H9 (cell line): ENCODE data around the gene DIPK1B. TPM values are rescaled to one million over a fixed set of nuclear protein-coding genes. Genes with fewer than 3 reads are reported as not detected.

ENCODE experiments used
- DNase-seq: peaks from one replicate; pipeline ENCODE4 v3.0.0-alpha.2; 2017
- H2AFZ ChIP-seq: one replicate; pipeline ENCODE4 v1.6.1; 2013; ENCODE audit warnings: mild to moderate bottlenecking, low read length, control low read depth, moderate library complexity
- H2AK5ac ChIP-seq: 2 replicates; pipeline ENCODE4 v1.6.1; 2013; ENCODE audit warnings: low read length, control low read depth, mixed read lengths; ENCODE audit not compliant: insufficient read length
- H2BK120ac ChIP-seq: one replicate; pipeline ENCODE4 v1.6.1; 2013; ENCODE audit warnings: low read depth, mild to moderate bottlenecking, low read length, control low read depth, inconsistent platforms; ENCODE audit not compliant: poor library complexity, severe bottlenecking
- H2BK12ac ChIP-seq: 2 replicates; pipeline ENCODE4 v1.6.1; 2013; ENCODE audit warnings: low read length, control low read depth, mixed read lengths, low read depth; ENCODE audit not compliant: insufficient read length
- H2BK15ac ChIP-seq: 2 replicates; pipeline ENCODE4 v1.6.1; 2013; ENCODE audit warnings: low read depth, low read length, control low read depth
- H2BK20ac ChIP-seq: one replicate; pipeline ENCODE4 v1.6.1; 2013; ENCODE audit warnings: low read depth, mild to moderate bottlenecking, low read length, control low read depth, inconsistent platforms; ENCODE audit not compliant: poor library complexity, severe bottlenecking
- H2BK5ac ChIP-seq: 2 replicates; pipeline ENCODE4 v1.6.1; 2013; ENCODE audit warnings: low read length, control low read depth, mixed read lengths; ENCODE audit not compliant: insufficient read length
- H3K14ac ChIP-seq: 2 replicates; pipeline ENCODE4 v1.6.1; 2013; ENCODE audit warnings: low read length, control low read depth; ENCODE audit not compliant: insufficient read depth
- H3K18ac ChIP-seq: 2 replicates; pipeline ENCODE4 v1.6.1; 2013; ENCODE audit warnings: low read depth, mild to moderate bottlenecking, mixed read lengths, low read length, control low read depth; ENCODE audit not compliant: insufficient read length
- H3K23ac ChIP-seq: 2 replicates; pipeline ENCODE4 v1.6.1; 2013; ENCODE audit warnings: low read length, control low read depth, mixed read lengths, low read depth; ENCODE audit not compliant: insufficient read length
- H3K23me2 ChIP-seq: 2 replicates; pipeline ENCODE4 v1.6.1; 2013; ENCODE audit warnings: low read depth, mild to moderate bottlenecking, mixed read lengths, low read length, control low read depth; ENCODE audit not compliant: insufficient read length, poor library complexity, severe bottlenecking
- H3K27ac ChIP-seq: 2 replicates; pipeline ENCODE4 v1.5.1; 2013; ENCODE audit warnings: low read length, control low read depth, mixed read lengths, low read depth; ENCODE audit not compliant: insufficient read length
- H3K27me3 ChIP-seq: 2 replicates; pipeline ENCODE4 v1.6.1; 2013; ENCODE audit warnings: low read length, control low read depth, inconsistent platforms; ENCODE audit not compliant: insufficient read depth
- H3K4ac ChIP-seq: 2 replicates; pipeline ENCODE4 v1.6.1; 2013; ENCODE audit warnings: low read depth, mild to moderate bottlenecking, control low read depth, inconsistent platforms, low read length, moderate library complexity
- H3K4me1 ChIP-seq: 2 replicates; pipeline ENCODE4 v1.6.1; 2013; ENCODE audit warnings: low read length, control low read depth, inconsistent platforms; ENCODE audit not compliant: insufficient read depth
- H3K4me2 ChIP-seq: 2 replicates; pipeline ENCODE4 v1.6.1; 2013; ENCODE audit warnings: low read length, control low read depth, mixed read lengths; ENCODE audit not compliant: insufficient read length, insufficient read depth
- H3K56ac ChIP-seq: 2 replicates; pipeline ENCODE4 v1.6.1; 2013; ENCODE audit warnings: low read depth, mild to moderate bottlenecking, mixed read lengths, low read length, control low read depth; ENCODE audit not compliant: insufficient read length
- H3K79me1 ChIP-seq: 2 replicates; pipeline ENCODE4 v1.6.1; 2013; ENCODE audit warnings: low read depth, mild to moderate bottlenecking, moderate library complexity, low read length, control low read depth, inconsistent platforms; ENCODE audit not compliant: insufficient read depth, poor library complexity, severe bottlenecking
- H3K79me2 ChIP-seq: 2 replicates; pipeline ENCODE4 v1.6.1; 2013; ENCODE audit warnings: low read length, control low read depth, inconsistent platforms; ENCODE audit not compliant: insufficient read depth
- H3K9ac ChIP-seq: 2 replicates; pipeline ENCODE4 v1.6.1; 2013; ENCODE audit warnings: low read length, control low read depth, mixed read lengths; ENCODE audit not compliant: insufficient read length; ENCODE audit errors: extremely low read depth
- H3K9me3 ChIP-seq: one replicate; pipeline ENCODE4 v1.6.1; 2013; ENCODE audit warnings: low read depth, low read length, inconsistent platforms; ENCODE audit not compliant: control insufficient read depth
- H3T11ph ChIP-seq: one replicate; pipeline ENCODE4 v1.6.1; 2013; ENCODE audit warnings: mild to moderate bottlenecking, low read length, control low read depth, inconsistent platforms
- H4K20me1 ChIP-seq: one replicate; pipeline ENCODE4 v1.6.1; 2013; ENCODE audit not compliant: control insufficient read depth, insufficient read length, insufficient read depth
- H4K5ac ChIP-seq: 2 replicates; pipeline ENCODE4 v1.6.1; 2013; ENCODE audit warnings: low read depth, mild to moderate bottlenecking, mixed read lengths, low read length, control low read depth; ENCODE audit not compliant: insufficient read length
- H4K8ac ChIP-seq: replicated peaks from 2 replicates; pipeline ENCODE4 v1.6.1; 2013; ENCODE audit warnings: low read length, control low read depth, mixed read lengths, low read depth; ENCODE audit not compliant: insufficient read length
- H4K91ac ChIP-seq: 2 replicates; pipeline ENCODE4 v1.6.1; 2013; ENCODE audit warnings: low read depth, mild to moderate bottlenecking, moderate library complexity, mixed read lengths, low read length, control low read depth; ENCODE audit not compliant: insufficient read length
- H3K27ac Mint-ChIP-seq, 3 experiments: 2 replicates in 2 of 3; 3 replicates in 1 of 3; pipeline ENCODE4 v1.8.0; 2020 to 2021; ENCODE audit warnings: mixed read lengths in 3 of 3, mild to moderate bottlenecking in 1 of 3, moderate library complexity in 1 of 3
- H3K27me3 Mint-ChIP-seq: 2 replicates; pipeline ENCODE4 v1.8.0; 2021; ENCODE audit warnings: low read depth, mild to moderate bottlenecking, moderate library complexity, mixed read lengths
- H3K36me3 Mint-ChIP-seq, 3 experiments: 2 replicates in 2 of 3; 3 replicates in 1 of 3; pipeline ENCODE4 v1.8.0; 2020 to 2021; ENCODE audit warnings: low read depth in 3 of 3, mixed read lengths in 3 of 3; ENCODE audit not compliant: insufficient read depth in 1 of 3
- H3K4me1 Mint-ChIP-seq, 2 experiments: 2 replicates each; pipeline ENCODE4 v1.8.0; 2020; ENCODE audit warnings: mixed read lengths in 2 of 2
- H3K4me3 Mint-ChIP-seq, 2 experiments: 2 replicates in 1 of 2; 3 replicates in 1 of 2; pipeline ENCODE4 v1.8.0; 2020 to 2021; ENCODE audit warnings: mild to moderate bottlenecking in 2 of 2, mixed read lengths in 2 of 2, moderate library complexity in 1 of 2
- H3K9me3 Mint-ChIP-seq, 2 experiments: 2 replicates in 1 of 2; 3 replicates in 1 of 2; pipeline ENCODE4 v1.8.0; 2020; ENCODE audit warnings: mild to moderate bottlenecking in 2 of 2, mixed read lengths in 2 of 2, moderate library complexity in 1 of 2
- WGBS: extraction: QIAGEN DNeasy Blood & Tissue Kit; methylation state at CpG from one replicate; pipeline ENCODE4 v1.1.7; 2013; ENCODE audit warnings: missing lambda C conversion rate, low lambda C conversion rate, mixed read lengths; ENCODE audit not compliant: insufficient read length; ENCODE audit errors: extremely low coverage; 5-methylcytosine and 5-hydroxymethylcytosine counted together
- total RNA-seq: library from RNA; stranded (reverse); gene quantifications from 2 replicates; pipeline ENCODE4 v1.2.1, GENCODE V29; 2021
- TF ChIP-seq, protein P1 (sequence below): fragments of 200-600 bp; sonication (generic); conservative IDR thresholded peaks from 3 replicates; pipeline ENCODE4 v1.8.0; 2021; ENCODE audit warnings: antibody characterized with exemption, mild to moderate bottlenecking

Gene DIPK1B
- total RNA-seq, 1 experiment from 2014 or later, result 40.3 TPM

DNA sequence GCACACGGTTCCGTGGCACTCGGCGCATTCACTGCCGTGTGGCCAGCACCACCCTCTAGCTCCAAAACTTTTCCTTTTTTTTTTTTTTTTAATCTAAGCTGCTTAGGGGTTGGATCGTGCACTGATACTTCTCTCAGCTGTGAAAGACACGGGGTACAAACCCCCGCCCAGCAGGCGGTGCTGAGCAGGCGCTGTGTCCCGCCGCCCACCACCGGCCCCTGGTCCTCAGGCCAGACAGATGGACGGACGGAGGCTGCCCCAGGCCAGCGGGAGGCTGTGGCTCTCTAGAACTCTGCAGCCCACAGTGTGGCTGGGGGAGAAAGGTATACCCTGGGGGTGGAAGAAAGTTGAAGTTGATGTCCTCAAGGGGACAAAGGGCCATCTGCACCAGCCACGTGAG is 31.3 kb upstream of the DIPK1B start:
- no peaks in the 10 kb centered on the region for H3K9me3 Mint-ChIP-seq
- Histone ChIP-seq H4K8ac (no peak overlapping the region), H2BK120ac (no peak overlapping the region), H3K9ac (no peak overlapping the region), H3K79me1 (peaks cover 4% of the 10 kb centered on the region), H4K5ac (no peak overlapping the region), H3K27me3 (no peaks in the 10 kb centered on the region), H2AK5ac (no peak overlapping the region), H3K4ac (no peak overlapping the region), H3K23me2 (peaks cover 1% of the 10 kb centered on the region), H3K14ac (no peak overlapping the region), H3K79me2 (no peaks in the 10 kb centered on the region; the same call in 1 of the 2 replicates), H4K20me1 (no peaks in the 10 kb centered on the region), H3K4me2 (no peak overlapping the region), H3K4me1 (no peaks in the 10 kb centered on the region; the same call in 1 of the 2 replicates), H3K18ac (no peak overlapping the region), H2BK15ac (no peak overlapping the region), H4K91ac (no peak overlapping the region), H3K27ac (no peak overlapping the region), H3K9me3 (no peaks in the 10 kb centered on the region), H3K56ac (no peak overlapping the region), H2BK12ac (no peak overlapping the region), H2AFZ (no peak overlapping the region), H2BK5ac (no peak overlapping the region), H3T11ph (no peak overlapping the region), H2BK20ac (no peak overlapping the region), H3K23ac (no peak overlapping the region)
- peaks cover 1% of the 10 kb centered on the region; the same call in 1 of the 2 replicates for H3K27me3 Mint-ChIP-seq
- peaks cover 0 to 10% of the 10 kb centered on the region in 2 experiments; a peak in 3 of 4 replicates for H3K4me1 Mint-ChIP-seq
- no peak overlapping the region for H3K27ac Mint-ChIP-seq
- no peak overlapping the region for H3K4me3 Mint-ChIP-seq
- TF ChIP-seq, protein P1, sequence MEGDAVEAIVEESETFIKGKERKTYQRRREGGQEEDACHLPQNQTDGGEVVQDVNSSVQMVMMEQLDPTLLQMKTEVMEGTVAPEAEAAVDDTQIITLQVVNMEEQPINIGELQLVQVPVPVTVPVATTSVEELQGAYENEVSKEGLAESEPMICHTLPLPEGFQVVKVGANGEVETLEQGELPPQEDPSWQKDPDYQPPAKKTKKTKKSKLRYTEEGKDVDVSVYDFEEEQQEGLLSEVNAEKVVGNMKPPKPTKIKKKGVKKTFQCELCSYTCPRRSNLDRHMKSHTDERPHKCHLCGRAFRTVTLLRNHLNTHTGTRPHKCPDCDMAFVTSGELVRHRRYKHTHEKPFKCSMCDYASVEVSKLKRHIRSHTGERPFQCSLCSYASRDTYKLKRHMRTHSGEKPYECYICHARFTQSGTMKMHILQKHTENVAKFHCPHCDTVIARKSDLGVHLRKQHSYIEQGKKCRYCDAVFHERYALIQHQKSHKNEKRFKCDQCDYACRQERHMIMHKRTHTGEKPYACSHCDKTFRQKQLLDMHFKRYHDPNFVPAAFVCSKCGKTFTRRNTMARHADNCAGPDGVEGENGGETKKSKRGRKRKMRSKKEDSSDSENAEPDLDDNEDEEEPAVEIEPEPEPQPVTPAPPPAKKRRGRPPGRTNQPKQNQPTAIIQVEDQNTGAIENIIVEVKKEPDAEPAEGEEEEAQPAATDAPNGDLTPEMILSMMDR, result no peak
- peaks cover 0 to 3% (median 0%) of the 10 kb centered on the region in 3 experiments; a peak in 2 of 7 replicates for H3K36me3 Mint-ChIP-seq
- DNase-seq, result no peak
- WGBS, result no CpG with 5 or more reads among the region's 17 CpGs
